ENCODE results near the gene POR. TPM values are rescaled to one million over a fixed set of nuclear protein-coding genes. Genes with fewer than 3 reads are reported as not detected.

Gene POR
- total and polyA plus RNA-seq, 2 donors (not counting 1 experiment from before 2014, with no cell fraction given): 68.4 to 78.4 TPM

- H3K4me1 Mint-ChIP-seq: peaks cover 15% of the 10 kb centered on the region
- WGBS (ENCODE audit: insufficient coverage): 96% methylated on average over 22 of the region's 30 CpGs
- no peak for TF ChIP-seq EZH2 (IDR thresholded peaks at IDR 0.05; ENCODE audit: borderline replicate concordance, insufficient read depth, low read depth, low read length, poor library complexity, severe bottlenecking)
Observed at GRCh38 chr7:75987805-75988567, 73.0 kb downstream of the POR start.

GRCh38 chr7:75988568-75989499, 73.9 kb downstream of the POR start:
- no peaks in the 10 kb centered on the region for H3K79me2 ChIP-seq (ENCODE audit: control insufficient read depth, insufficient read depth, low read length)
- no peaks in the 10 kb centered on the region for H3K9me3 ChIP-seq (ENCODE audit: control extremely low read depth in 1 of 3, control insufficient read depth in 2 of 3, insufficient read depth in 1 of 3, low read length in 2 of 3)
- DNase-seq (peak; percentile 56), ATAC-seq (ENCODE audit: low read depth) (no peak)
- no peak for TF ChIP-seq EZH2 (IDR thresholded peaks at IDR 0.05; ENCODE audit: borderline replicate concordance, insufficient read depth, low read depth, low read length, poor library complexity, severe bottlenecking)
- TF ChIP-seq, protein P1, sequence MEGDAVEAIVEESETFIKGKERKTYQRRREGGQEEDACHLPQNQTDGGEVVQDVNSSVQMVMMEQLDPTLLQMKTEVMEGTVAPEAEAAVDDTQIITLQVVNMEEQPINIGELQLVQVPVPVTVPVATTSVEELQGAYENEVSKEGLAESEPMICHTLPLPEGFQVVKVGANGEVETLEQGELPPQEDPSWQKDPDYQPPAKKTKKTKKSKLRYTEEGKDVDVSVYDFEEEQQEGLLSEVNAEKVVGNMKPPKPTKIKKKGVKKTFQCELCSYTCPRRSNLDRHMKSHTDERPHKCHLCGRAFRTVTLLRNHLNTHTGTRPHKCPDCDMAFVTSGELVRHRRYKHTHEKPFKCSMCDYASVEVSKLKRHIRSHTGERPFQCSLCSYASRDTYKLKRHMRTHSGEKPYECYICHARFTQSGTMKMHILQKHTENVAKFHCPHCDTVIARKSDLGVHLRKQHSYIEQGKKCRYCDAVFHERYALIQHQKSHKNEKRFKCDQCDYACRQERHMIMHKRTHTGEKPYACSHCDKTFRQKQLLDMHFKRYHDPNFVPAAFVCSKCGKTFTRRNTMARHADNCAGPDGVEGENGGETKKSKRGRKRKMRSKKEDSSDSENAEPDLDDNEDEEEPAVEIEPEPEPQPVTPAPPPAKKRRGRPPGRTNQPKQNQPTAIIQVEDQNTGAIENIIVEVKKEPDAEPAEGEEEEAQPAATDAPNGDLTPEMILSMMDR (IDR thresholded peaks at IDR 0.05): no peak
- H3K4me2 ChIP-seq (replicated peaks; ENCODE audit: low read depth, low read length, poor library complexity, severe bottlenecking): no peak overlapping the region
- ChIA-PET CTCF (interaction anchor here (0.6 kb wide), 1 partner anchor 263 kb away, joined by 3 read pairs; no protein-coding TSS in a partner anchor), POLR2A (no interaction called here)
- H3K9me3 Mint-ChIP-seq (ENCODE audit: insufficient read depth): no peaks in the 10 kb centered on the region
- no peaks in the 10 kb centered on the region for H3K27me3 ChIP-seq (replicated peaks in 1 of 4; ENCODE audit: control extremely low read depth in 1 of 4, control insufficient read depth in 3 of 4, insufficient read depth in 4 of 4, low read length in 3 of 4)
- H3K36me3 ChIP-seq (replicated peaks in 1 of 2; ENCODE audit: control extremely low read depth in 1 of 2, control insufficient read depth in 1 of 2, extremely low read depth in 1 of 2, insufficient read depth in 2 of 2, low read length in 1 of 2): peaks cover 0 to 22% of the 10 kb centered on the region in 2 experiments
- H3K27me3 Mint-ChIP-seq: no peaks in the 10 kb centered on the region
- WGBS (ENCODE audit: insufficient coverage): 81% methylated on average over 9 of the region's 31 CpGs
- H3K9ac ChIP-seq (ENCODE audit: low read length): no peak overlapping the region
- H3K4me3 Mint-ChIP-seq: no peak overlapping the region
- H3K4me1 Mint-ChIP-seq: peaks cover 21% of the 10 kb centered on the region
- H3K4me1 ChIP-seq (ENCODE audit: control insufficient read depth in 2 of 2, insufficient read depth in 2 of 2, low read length in 2 of 2): peaks cover 5 to 18% of the 10 kb centered on the region in 2 donors
- H3K4me3 ChIP-seq (ENCODE audit: control extremely low read depth in 1 of 5, extremely low read depth in 1 of 5, insufficient read depth in 1 of 5, low read depth in 2 of 5, low read length in 4 of 5): no peak overlapping the region
- no peak overlapping the region for H2AFZ ChIP-seq (ENCODE audit: insufficient read depth, low read depth, low read length, poor library complexity, severe bottlenecking)
- no peaks in the 10 kb centered on the region for H4K20me1 ChIP-seq (ENCODE audit: control insufficient read depth, insufficient read depth, low read length, poor library complexity, severe bottlenecking)
- no peak overlapping the region for H3K27ac ChIP-seq (ENCODE audit: low read length in 2 of 2)
- no peak overlapping the region for H3K27ac Mint-ChIP-seq
- intact Hi-C loops (cut with micrococcal nuclease): no loop called here

More at GRCh38 chr7:75987805-75988567, 73.0 kb downstream of the POR start:
- Histone ChIP-seq H3K27ac (ENCODE audit: low read length in 2 of 2) (no peak overlapping the region), H3K4me3 (ENCODE audit: control extremely low read depth in 1 of 5, extremely low read depth in 1 of 5, insufficient read depth in 1 of 5, low read depth in 2 of 5, low read length in 4 of 5) (no peak overlapping the region), H3K4me1 (ENCODE audit: control insufficient read depth in 2 of 2, insufficient read depth in 2 of 2, low read length in 2 of 2) (peaks cover 0 to 11% of the 10 kb centered on the region in 2 donors), H3K36me3 (replicated peaks in 1 of 2; ENCODE audit: control extremely low read depth in 1 of 2, control insufficient read depth in 1 of 2, extremely low read depth in 1 of 2, insufficient read depth in 2 of 2, low read length in 1 of 2) (peaks cover 0 to 27% of the 10 kb centered on the region in 2 experiments), H3K9ac (ENCODE audit: low read length) (no peak overlapping the region), H3K4me2 (replicated peaks; ENCODE audit: low read depth, low read length, poor library complexity, severe bottlenecking) (no peak overlapping the region), H3K27me3 (replicated peaks in 1 of 4; ENCODE audit: control extremely low read depth in 1 of 4, control insufficient read depth in 3 of 4, insufficient read depth in 4 of 4, low read length in 3 of 4) (no peaks in the 10 kb centered on the region), H2AFZ (ENCODE audit: insufficient read depth, low read depth, low read length, poor library complexity, severe bottlenecking) (no peak overlapping the region), H4K20me1 (ENCODE audit: control insufficient read depth, insufficient read depth, low read length, poor library complexity, severe bottlenecking) (no peaks in the 10 kb centered on the region), H3K9me3 (ENCODE audit: control extremely low read depth in 1 of 3, control insufficient read depth in 2 of 3, insufficient read depth in 1 of 3, low read length in 2 of 3) (no peaks in the 10 kb centered on the region), H3K79me2 (ENCODE audit: control insufficient read depth, insufficient read depth, low read length) (no peaks in the 10 kb centered on the region)
- ChIA-PET CTCF (no interaction called here), POLR2A (no interaction called here)
- ATAC-seq (ENCODE audit: low read depth) (no peak), DNase-seq (no peak)
- Mint-ChIP-seq H3K27ac (peak overlapping the region; percentile 3), H3K27me3 (no peaks in the 10 kb centered on the region), H3K9me3 (ENCODE audit: insufficient read depth) (no peaks in the 10 kb centered on the region), H3K4me3 (no peak overlapping the region)
- intact Hi-C loops (cut with micrococcal nuclease): no loop called here
